Right lobe of liver (tissue), 6 donors: Measurements from ENCODE around the gene SLC38A5. TPM values are rescaled to one million over a fixed set of nuclear protein-coding genes. Genes with fewer than 3 reads are reported as not detected.
"Not testable (repeated sequence)": the region's sequence is repeated elsewhere in the genome, so short reads cannot be mapped to it uniquely, and the experiment has no call there.

Source experiments
- ATAC-seq, 4 donors: fragments of 200-7000 bp; cut with Tn5 transposase; one replicate each; pipeline ENCODE4 v1.9.1; 2020; ENCODE audit warnings: mild to moderate bottlenecking in 4 of 4, moderate library complexity in 4 of 4
- DNase-seq, 3 donors: peaks; one replicate each; pipeline ENCODE4 v3.0.0-alpha.2; 2020
- H3K27ac ChIP-seq, 3 donors: fragments of 200-600 bp; one replicate each; pipeline ENCODE4 v1.8.0; 2022
- H3K27me3 ChIP-seq, 2 donors: fragments of 200-600 bp; one replicate each; pipeline ENCODE4 v1.8.0; 2022
- H3K36me3 ChIP-seq, 4 donors: fragments of 200-600 bp; sonication (generic) in 1 of 4; one replicate each; pipeline versions ENCODE4 v1.5.1 to v1.8.0; 2017 to 2022; ENCODE audit warnings: control low read depth in 1 of 4
- H3K4me1 ChIP-seq, 4 donors: fragments of 200-600 bp; sonication (generic) in 1 of 4; one replicate each; pipeline versions ENCODE4 v1.5.1 to v1.8.0; 2017 to 2022; ENCODE audit warnings: control low read depth in 1 of 4
- H3K4me3 ChIP-seq, 3 donors: fragments of 200-600 bp; one replicate each; pipeline ENCODE4 v1.8.0; 2022
- H3K9me3 ChIP-seq, 4 donors: fragments of 200-600 bp; sonication (generic) in 1 of 4; one replicate each; pipeline versions ENCODE4 v1.5.1 to v1.8.0; 2017 to 2022; ENCODE audit warnings: control low read depth in 1 of 4
- CTCF ChIP-seq, 4 donors: fragments of 200-600 bp in 3 of 4; fragments of 450-650 bp in 1 of 4; IDR thresholded peaks; one replicate each; pipeline versions ENCODE4 v1.5.1 to v1.8.0; 2016 to 2022; ENCODE audit warnings: antibody characterized with exemption in 4 of 4, mild to moderate bottlenecking in 2 of 4
- POLR2A ChIP-seq: fragments of 450-650 bp; IDR thresholded peaks from one replicate; pipeline ENCODE4 v1.6.1; 2017; ENCODE audit warnings: antibody characterized with exemption, mild to moderate bottlenecking
- WGBS: methylation state at CpG from one replicate; pipeline ENCODE4 v1.1.6; 2018; ENCODE audit warnings: low coverage, low lambda C conversion rate; ENCODE audit not compliant: insufficient coverage; ENCODE audit errors: missing lambda C conversion rate; 5-methylcytosine and 5-hydroxymethylcytosine counted together
- intact Hi-C, 2 donors: fragments of 100-400 bp; cut with DNase I; formaldehyde crosslinking; loops; one replicate each; pipeline versions ENCODE4 v1.11.2 to v1.14.1; 2022
- total RNA-seq, 6 experiments: library from RNA; depleted of rRNA in 2 of 6; stranded (reverse); fragments of >200 nt in 2 of 6; fragmentation: NEBNext Ultra II Directional in 3 of 6; extraction: Animal tissue kit (Norgen Biotek cat#: 25700) in 3 of 6; gene quantifications; one replicate each; pipeline versions ENCODE4 v1.1.0 to v1.2.4, GENCODE V29; 2016 to 2023
- donor health status: DM: no; HTN: yes; CAD: no.
- donor health status: DM: no; HTN: no; CAD: no.
- donor health status: DM: no; HTN: no; CAD: no.
- donor health status: DM: no; HTN: yes; CAD: no.
- donor health status: DM: no; HTN: yes; CAD: no.

Gene SLC38A5
- total RNA-seq, 6 experiments from 2014 or later, result 0.22 to 1.4 (median 0.37) TPM; not detected in 1

GRCh38 chrX:48456628-48457331 lies 13.3 kb downstream of the SLC38A5 start:
- Histone ChIP-seq H3K4me1 (no peaks in the 10 kb centered on the region), H3K9me3 (no peaks in the 10 kb centered on the region), H3K36me3 (no peaks in the 10 kb centered on the region), H3K27ac (no peak overlapping the region), H3K4me3 (no peak overlapping the region), H3K27me3 (peaks cover 0 to 6% of the 10 kb centered on the region in 2 donors)
- WGBS, result 72% methylated on average over 5 of the region's 6 CpGs
- TF ChIP-seq CTCF (IDR thresholded peaks at IDR 0.05) (no peak), POLR2A (no peak)
- intact Hi-C loops, result no loop called here
- DNase-seq (no peak), ATAC-seq (no peak)

GRCh38 chrX:48451708-48452107 lies 18.4 kb downstream of the SLC38A5 start:
- WGBS, result 46% methylated on average over 4 of the region's 4 CpGs
- ATAC-seq, result no peak
- no peaks in the 10 kb centered on the region for H3K4me1 ChIP-seq
- intact Hi-C loops, result no loop called here
- H3K27me3 ChIP-seq, result peaks cover 0 to 6% of the 10 kb centered on the region in 2 donors
- TF ChIP-seq CTCF (IDR thresholded peaks at IDR 0.05) (no peak), POLR2A (no peak)
- no peaks in the 10 kb centered on the region for H3K9me3 ChIP-seq
- H3K27ac ChIP-seq, result no peak overlapping the region
- DNase-seq, result no peak
- H3K36me3 ChIP-seq, result no peaks in the 10 kb centered on the region
- H3K4me3 ChIP-seq, result no peak overlapping the region

DNA sequence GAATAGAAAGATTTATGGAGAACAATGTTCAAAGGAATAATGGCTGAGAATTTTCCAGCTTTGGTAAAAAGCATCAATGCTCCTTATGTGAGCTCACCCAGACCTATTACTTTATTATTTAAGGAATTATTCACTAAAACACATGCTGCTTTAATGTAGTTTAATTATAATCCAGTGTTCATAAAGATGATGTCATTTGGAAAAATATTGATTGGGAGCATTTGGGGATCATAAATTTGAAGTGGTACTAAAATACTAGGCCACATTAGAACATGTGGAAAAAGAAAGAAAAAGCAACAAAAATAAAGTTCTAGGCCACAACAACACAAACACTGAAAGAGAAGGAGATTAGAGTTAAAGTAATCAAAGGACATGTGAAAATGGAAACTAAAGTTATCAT lies 20.0 kb downstream of the SLC38A5 start:
- TF ChIP-seq CTCF (IDR thresholded peaks at IDR 0.05), result no peak
- no peak for TF ChIP-seq POLR2A

DNA sequence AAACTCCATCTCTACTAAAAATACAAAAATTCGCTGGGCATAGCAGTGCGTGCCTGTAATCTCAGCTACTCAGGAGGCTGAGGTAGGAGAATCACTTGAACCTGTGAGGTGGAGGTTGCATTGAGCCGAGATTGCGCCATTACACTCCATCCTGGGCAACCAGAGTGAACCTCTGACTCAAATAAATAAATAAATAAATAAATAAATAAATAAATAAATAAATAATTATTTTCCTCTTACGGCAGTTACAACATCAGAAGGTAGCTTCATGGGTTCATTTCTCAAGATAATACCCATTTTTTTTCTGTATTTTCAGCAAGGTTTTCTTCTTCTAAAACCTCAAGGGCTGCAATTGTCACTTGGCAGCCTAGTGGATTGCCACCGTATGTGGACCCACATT lies 22.9 kb downstream of the SLC38A5 start:
- H3K36me3 ChIP-seq, intact Hi-C loops, H3K27me3 ChIP-seq, H3K4me3 ChIP-seq, DNase-seq, H3K4me1 ChIP-seq, H3K27ac ChIP-seq, ATAC-seq, H3K9me3 ChIP-seq: not testable (repeated sequence)
- 61% methylated on average over 5 of the region's 6 CpGs for WGBS

More for the DNA sequence above, 20.0 kb downstream of the SLC38A5 start:
- Histone ChIP-seq H3K36me3 (no peaks in the 10 kb centered on the region), H3K4me1 (no peaks in the 10 kb centered on the region), H3K4me3 (no peak overlapping the region), H3K27ac (no peak overlapping the region), H3K27me3 (peaks cover 0 to 6% of the 10 kb centered on the region in 2 donors), H3K9me3 (no peaks in the 10 kb centered on the region)
- ATAC-seq (no peak), DNase-seq (no peak)
- intact Hi-C loops, result no loop called here

GRCh38 chrX:48433713-48434112 lies 36.3 kb downstream of the SLC38A5 start:
- H3K4me1 ChIP-seq, DNase-seq, H3K4me3 ChIP-seq, H3K27me3 ChIP-seq, H3K9me3 ChIP-seq, ATAC-seq, H3K36me3 ChIP-seq, intact Hi-C loops, H3K27ac ChIP-seq: not testable (repeated sequence)
- 20% methylated on average over 1 of the region's 13 CpGs for WGBS

GRCh38 chrX:48430166-48430565 lies 39.9 kb downstream of the SLC38A5 start:
- H3K4me1 ChIP-seq, intact Hi-C loops, H3K9me3 ChIP-seq, H3K27ac ChIP-seq, DNase-seq, H3K4me3 ChIP-seq, H3K27me3 ChIP-seq, H3K36me3 ChIP-seq, ATAC-seq: not testable (repeated sequence)
- 23% methylated on average over 4 of the region's 4 CpGs for WGBS

DNA sequence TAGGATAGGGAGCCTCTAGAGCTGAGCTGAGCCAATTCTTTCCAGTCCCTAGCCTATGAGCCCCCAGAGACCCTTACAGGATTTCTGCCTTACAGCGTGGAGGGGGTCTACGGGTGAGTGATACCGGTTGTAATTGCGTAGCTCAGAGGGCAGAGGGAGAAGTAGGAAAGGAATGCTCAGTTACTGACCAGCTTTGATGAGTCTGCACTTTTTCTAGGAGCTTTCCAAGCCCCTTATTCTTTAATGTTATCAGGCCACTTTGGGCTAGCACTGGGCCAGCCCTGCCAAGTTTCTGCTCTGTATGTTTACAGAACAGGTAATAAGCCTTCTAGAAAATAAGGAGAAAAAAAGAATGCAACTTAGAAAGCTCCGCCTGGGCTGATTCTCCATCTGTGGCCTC lies 40.5 kb downstream of the SLC38A5 start:
- H3K4me3 ChIP-seq, DNase-seq, H3K27ac ChIP-seq, H3K4me1 ChIP-seq, ATAC-seq, intact Hi-C loops, H3K36me3 ChIP-seq, H3K9me3 ChIP-seq, H3K27me3 ChIP-seq: not testable (repeated sequence)
- WGBS, result 60% methylated on average over 4 of the region's 5 CpGs

DNA sequence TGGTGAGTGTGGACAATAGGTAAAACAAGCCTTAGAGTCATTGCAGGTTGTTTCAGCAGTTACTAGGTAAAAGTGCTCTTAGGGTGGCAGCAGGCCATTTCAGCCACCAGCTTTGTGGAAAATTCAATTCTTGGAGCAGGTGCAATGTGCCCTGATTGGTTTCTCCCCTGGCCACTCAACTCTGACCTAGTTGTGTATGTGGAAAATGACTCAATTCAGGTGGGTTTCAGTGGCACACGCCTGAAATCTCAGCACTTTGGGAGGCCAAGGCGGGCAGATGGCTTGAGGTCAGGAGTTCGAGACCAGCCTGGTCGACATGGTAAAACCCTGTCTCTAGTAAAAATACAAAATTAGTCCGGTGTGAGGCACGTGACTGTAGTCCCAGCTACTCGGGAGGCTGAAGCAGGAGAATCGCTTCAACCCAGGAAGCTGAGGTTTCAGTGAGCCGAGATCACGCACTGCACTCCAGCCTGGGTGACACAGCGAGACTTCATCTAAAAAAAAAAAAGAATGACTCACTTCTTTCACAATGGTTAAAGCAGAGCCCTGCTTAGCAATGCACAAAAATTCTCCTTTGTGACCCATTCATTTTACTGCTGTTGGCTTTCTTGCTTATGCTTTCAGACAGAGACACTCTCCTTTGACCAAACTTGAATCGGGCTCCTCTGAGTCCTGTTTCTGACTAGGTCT lies 42.9 kb downstream of the SLC38A5 start:
- H3K9me3 ChIP-seq, DNase-seq, H3K36me3 ChIP-seq, intact Hi-C loops, ATAC-seq, H3K4me3 ChIP-seq, H3K27me3 ChIP-seq, H3K27ac ChIP-seq, H3K4me1 ChIP-seq: not testable (repeated sequence)
- no CpG with 5 or more reads among the region's 12 CpGs for WGBS

DNA sequence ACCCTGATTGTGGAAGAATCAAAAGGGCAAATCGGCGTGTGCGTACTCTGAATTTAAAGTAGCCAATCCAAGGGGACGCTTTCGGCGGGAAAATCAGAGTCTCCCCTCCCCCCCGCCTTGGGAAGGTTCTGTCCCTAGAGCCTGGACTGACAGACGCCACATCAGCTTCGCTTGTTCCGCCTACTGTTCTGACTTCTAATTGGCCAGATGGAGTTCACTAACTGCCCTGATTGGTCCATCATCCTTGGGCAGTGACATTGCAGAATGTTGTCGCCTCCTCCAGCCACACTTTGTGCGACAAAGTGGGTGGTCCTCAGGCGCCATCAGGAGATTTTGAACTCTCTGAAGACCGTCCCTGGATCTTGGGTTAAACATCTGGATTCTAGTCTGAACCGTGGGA lies 58.2 kb downstream of the SLC38A5 start, which contains the start of gene SSX4B:
SSX4B (minus strand) TSS at position 101 of the 400 bp plus-strand sequence. CDS start 588 bp downstream, outside the sequence.
- ATAC-seq, DNase-seq, H3K4me3 ChIP-seq, H3K4me1 ChIP-seq, intact Hi-C loops, H3K9me3 ChIP-seq, H3K27me3 ChIP-seq, H3K27ac ChIP-seq, H3K36me3 ChIP-seq: not testable (repeated sequence)
- no CpG with 5 or more reads among the region's 15 CpGs for WGBS
